ENCODE measurements around the gene TSSK2.

TSSK2 gene

DNA sequence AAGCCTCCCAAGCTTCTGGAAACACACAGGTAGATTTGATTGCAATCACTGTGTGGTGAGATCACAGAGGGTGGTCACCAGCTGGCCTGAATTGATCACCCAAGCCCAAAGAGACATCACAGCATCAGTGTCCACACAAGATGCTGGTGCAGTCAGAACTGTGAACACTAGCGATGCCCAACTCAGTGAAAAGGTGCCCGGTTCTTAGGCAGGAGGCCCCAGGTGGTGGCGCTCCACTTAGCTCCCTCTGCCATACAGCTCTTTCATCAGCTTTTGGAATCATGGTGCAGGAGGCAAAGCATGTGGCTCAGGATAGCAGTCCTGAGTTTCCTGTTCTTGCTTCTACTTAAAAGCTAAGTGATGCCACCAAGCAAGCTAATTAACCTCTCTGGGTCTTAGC lies 20.0 kb upstream of the TSSK2 start:
- TF ChIP-seq CTCF (IDR thresholded peaks at IDR 0.05; ENCODE audit: low read depth, low read length, missing control alignments) = no peak
- H3K4me3 ChIP-seq (replicated peaks; ENCODE audit: low read depth, low read length) = no peak overlapping the region
- no peak for DNase-seq (ENCODE audit: extremely low read depth, low read depth)

GRCh38 chr22:19111584-19111983 lies 19.5 kb upstream of the TSSK2 start:
- no peak for DNase-seq (ENCODE audit: extremely low read depth, low read depth)
- no peak for TF ChIP-seq CTCF (IDR thresholded peaks at IDR 0.05; ENCODE audit: low read depth, low read length, missing control alignments)
- H3K4me3 ChIP-seq (replicated peaks; ENCODE audit: low read depth, low read length) = no peak overlapping the region

DNA sequence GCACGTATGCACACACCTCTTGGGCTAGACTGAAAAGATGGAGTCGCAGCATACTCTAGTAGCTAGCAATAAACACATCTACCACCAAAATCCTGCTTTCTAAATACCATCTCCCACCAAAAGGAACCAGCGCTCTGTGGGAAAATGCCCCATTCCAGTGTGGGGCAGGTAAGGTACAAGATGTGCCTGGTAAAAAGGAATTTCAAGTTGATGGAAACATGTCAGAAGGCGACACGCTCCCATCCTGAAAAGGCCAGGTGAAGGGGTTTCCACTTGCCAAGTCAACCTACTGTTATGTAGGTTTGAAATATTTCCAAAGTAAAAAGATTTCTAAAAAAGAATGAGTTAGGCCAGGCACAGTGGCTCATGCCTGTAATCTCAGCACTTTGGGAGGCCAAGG lies 17.7 kb upstream of the TSSK2 start:
- TF ChIP-seq CTCF (IDR thresholded peaks at IDR 0.05; ENCODE audit: low read depth, low read length, missing control alignments) = no peak
- DNase-seq (ENCODE audit: extremely low read depth, low read depth) = no peak
- no peak overlapping the region for H3K4me3 ChIP-seq (replicated peaks; ENCODE audit: low read depth, low read length)

DNA sequence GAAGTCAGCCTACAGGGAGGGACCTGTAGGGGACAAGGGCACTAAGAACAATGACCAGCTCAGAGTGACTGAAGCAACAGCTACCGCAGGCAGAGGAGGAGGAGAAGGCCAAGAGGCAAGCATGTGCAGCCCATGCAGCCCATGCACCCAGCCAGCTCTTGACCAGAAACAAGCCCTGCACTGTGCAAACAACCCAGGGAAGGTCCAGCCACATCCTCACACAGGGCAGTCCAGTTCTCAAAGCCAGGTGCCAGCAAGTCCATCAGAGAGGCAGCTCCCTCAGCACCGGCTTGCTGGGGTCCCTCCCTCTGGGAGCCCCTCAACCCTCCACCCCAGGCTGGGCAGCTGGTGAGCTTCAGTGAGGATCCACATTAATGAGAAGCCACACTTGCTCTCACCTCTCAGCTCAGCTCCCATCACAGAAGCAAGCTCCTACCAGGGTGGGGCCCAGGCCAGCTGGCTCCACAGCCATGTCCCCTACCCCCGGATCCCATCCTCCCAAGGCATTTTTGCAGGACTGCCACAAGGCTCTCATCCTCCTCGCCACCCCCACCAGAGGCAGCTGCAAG lies 16.0 kb upstream of the TSSK2 start:
- no peak overlapping the region for H3K4me3 ChIP-seq (replicated peaks; ENCODE audit: low read depth, low read length)
- no peak for DNase-seq (ENCODE audit: extremely low read depth, low read depth)
- no peak for TF ChIP-seq CTCF (IDR thresholded peaks at IDR 0.05; ENCODE audit: low read depth, low read length, missing control alignments)

- peak; percentile 25 for TF ChIP-seq CTCF (IDR thresholded peaks at IDR 0.05; ENCODE audit: low read depth, low read length, missing control alignments)
- H3K4me3 ChIP-seq (replicated peaks; ENCODE audit: low read depth, low read length) = no peak overlapping the region
- no peak for DNase-seq (ENCODE audit: extremely low read depth, low read depth)
These were observed 15.5 kb upstream of the TSSK2 start for GRCh38 chr22:19115628-19116027.

DNA sequence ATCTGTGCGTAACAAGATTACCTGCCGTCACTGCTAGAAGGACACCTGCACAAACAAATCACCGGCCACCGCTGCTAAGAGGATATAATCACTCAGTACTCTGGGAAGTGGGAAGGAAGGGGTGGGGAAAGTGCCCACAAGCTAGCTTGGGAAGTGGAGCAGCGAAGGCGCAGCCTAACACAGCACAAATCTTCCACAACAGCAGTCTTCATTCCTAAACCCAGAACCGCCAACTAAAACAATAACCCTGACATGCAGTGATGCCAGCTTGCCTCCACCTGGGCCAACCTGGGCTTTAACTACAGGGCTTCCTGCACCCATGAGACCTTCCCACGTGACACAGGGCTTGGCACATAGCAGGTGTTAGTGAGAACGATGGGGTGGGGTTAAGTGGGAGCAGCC lies 14.0 kb upstream of the TSSK2 start:
- no peak overlapping the region for H3K4me3 ChIP-seq (replicated peaks; ENCODE audit: low read depth, low read length)
- no peak for TF ChIP-seq CTCF (IDR thresholded peaks at IDR 0.05; ENCODE audit: low read depth, low read length, missing control alignments)
- no peak for DNase-seq (ENCODE audit: extremely low read depth, low read depth)

DNA sequence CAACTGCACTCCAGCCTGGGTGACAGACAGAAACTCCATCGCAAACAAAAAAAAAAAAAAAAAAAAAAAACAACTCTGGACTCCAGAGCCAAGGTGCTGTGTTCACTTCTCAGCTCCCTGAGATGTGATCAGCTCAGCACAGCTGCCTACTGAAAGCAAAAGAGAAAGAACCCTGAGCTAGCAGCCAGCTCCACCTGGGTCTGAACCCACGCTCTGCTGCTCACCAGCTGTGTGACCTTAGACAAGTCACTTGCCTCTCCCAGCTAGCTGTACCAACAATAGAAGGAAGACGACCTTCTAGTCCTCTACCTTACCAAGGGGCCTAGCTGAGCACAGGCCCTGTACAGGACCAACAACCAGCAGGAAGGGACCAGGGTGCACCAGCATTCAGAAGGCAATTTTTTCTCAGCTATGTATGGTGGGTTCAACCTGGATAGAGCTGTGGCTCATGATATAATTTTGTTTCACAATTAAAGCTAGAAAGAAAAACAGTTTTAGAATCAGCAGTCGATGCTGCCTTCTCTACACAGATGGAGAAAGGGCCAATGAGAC lies 12.7 kb upstream of the TSSK2 start:
- DNase-seq (ENCODE audit: extremely low read depth, low read depth) = no peak
- H3K4me3 ChIP-seq (replicated peaks; ENCODE audit: low read depth, low read length) = no peak overlapping the region

More for the DNA sequence above, 12.7 kb upstream of the TSSK2 start:
- no peak for TF ChIP-seq CTCF (IDR thresholded peaks at IDR 0.05; ENCODE audit: low read depth, low read length, missing control alignments)
